Stimulated activated naive CD8-positive, alpha-beta T cell treated with anti-CD3 and anti-CD28 coated beads, Interleukin-15, amount 100 ng/mL, for 72 hours (primary cell): ENCODE results near the gene ARHGAP31.
A peak's percentile ranks its signal among the peaks of the same experiment; 100 is the strongest.
"Not testable (repeated sequence)": the region's sequence is repeated elsewhere in the genome, so short reads cannot be mapped to it uniquely, and the experiment has no call there.

ENCODE experiments used
- ATAC-seq: fragments of 150-1000 bp; cut with Tn5 transposase; 2 replicates; pipeline ENCODE4 v1.10.0; 2021; ENCODE audit warnings: mild to moderate bottlenecking, moderate library complexity
- DNase-seq, 2 donors: peaks; one replicate each; pipeline ENCODE4 v3.0.0; 2021 to 2022
- H3K27ac Mint-ChIP-seq, 2 donors: one replicate each; pipeline ENCODE4 v1.8.0; 2022; ENCODE audit warnings: mild to moderate bottlenecking in 2 of 2, mixed read lengths in 2 of 2, moderate library complexity in 2 of 2
- H3K27me3 Mint-ChIP-seq: one replicate; pipeline ENCODE4 v1.8.0; 2022; ENCODE audit warnings: mixed read lengths
- H3K4me1 Mint-ChIP-seq: one replicate; pipeline ENCODE4 v1.8.0; 2022; ENCODE audit warnings: mild to moderate bottlenecking, mixed read lengths
- H3K4me3 Mint-ChIP-seq, 2 donors: one replicate each; pipeline ENCODE4 v1.8.0; 2022; ENCODE audit warnings: mild to moderate bottlenecking in 2 of 2, mixed read lengths in 2 of 2, moderate library complexity in 1 of 2
- H3K9me3 Mint-ChIP-seq, 2 donors: one replicate each; pipeline ENCODE4 v1.8.0; 2022; ENCODE audit warnings: mixed read lengths in 2 of 2

The ARHGAP31 gene

DNA sequence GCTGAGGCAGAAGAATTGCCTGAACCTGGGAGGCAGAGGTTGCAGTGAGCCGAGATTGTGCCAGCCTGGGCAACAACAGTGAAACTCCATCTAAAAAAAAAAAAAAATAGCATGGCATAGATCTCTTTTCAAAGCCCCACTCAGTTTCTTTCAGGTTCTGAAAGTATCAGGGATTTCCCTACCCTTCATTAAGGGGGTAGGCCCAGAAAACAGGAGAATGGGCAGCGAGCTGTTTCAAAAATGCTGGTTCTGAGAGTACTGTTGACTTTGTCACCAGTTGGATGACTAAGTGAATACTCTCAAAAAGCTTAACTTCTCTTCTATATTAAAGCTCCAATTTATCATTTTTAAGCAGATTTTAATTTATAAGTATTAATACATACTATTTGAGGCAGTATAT, 72.8 kb downstream of the ARHGAP31 start:
- DNase-seq (no peak), ATAC-seq (no peak)
- H3K4me3 Mint-ChIP-seq: no peak overlapping the region
- H3K9me3 Mint-ChIP-seq: no peaks in the 10 kb centered on the region
- H3K27ac Mint-ChIP-seq: no peak overlapping the region
- H3K4me1 Mint-ChIP-seq: no peaks in the 10 kb centered on the region
- no peaks in the 10 kb centered on the region for H3K27me3 Mint-ChIP-seq

DNA sequence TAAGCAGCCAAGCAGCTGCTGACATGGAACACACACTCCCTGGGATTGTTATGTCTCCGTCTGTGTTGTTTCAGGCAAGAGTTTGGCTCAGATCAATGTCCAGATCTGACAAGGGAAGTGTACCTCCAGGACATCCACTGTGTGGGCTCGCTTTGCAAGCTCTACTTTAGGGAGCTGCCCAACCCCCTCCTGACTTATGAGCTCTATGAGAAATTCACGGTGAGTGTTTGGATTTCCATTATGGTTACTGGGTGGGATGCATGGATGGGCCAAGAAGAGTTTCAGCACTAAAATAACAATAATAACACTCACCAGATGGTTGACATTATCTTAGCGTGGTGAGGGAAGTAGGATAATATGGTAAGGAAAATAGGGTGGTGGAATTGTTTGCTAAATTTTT, 74.1 kb downstream of the ARHGAP31 start:
- ATAC-seq (no peak), DNase-seq (no peak)
- Mint-ChIP-seq H3K4me1 (no peaks in the 10 kb centered on the region), H3K27me3 (no peaks in the 10 kb centered on the region), H3K4me3 (no peak overlapping the region), H3K27ac (no peak overlapping the region), H3K9me3 (no peaks in the 10 kb centered on the region)

DNA sequence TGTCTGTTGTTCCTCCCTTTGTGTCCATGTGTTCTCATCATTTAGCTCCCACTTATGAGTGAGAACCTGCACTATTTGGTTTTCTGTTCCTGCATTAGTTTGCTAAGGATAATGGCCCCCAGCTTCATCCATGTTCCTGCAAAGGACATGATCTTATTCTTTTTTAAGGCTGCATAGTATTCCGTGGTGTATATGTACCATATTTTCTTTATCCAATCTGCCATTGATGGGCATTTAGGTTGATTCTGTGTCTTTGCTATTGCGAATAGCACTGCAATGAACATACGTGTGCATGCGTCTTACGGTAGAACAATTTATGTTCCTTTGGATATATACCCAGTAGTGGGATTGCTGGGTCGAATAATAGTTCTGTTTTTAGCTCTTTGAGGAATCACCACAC, 77.6 kb downstream of the ARHGAP31 start:
- not testable (repeated sequence) for DNase-seq, H3K9me3 Mint-ChIP-seq, H3K27ac Mint-ChIP-seq, H3K4me1 Mint-ChIP-seq, H3K4me3 Mint-ChIP-seq, H3K27me3 Mint-ChIP-seq, ATAC-seq

DNA sequence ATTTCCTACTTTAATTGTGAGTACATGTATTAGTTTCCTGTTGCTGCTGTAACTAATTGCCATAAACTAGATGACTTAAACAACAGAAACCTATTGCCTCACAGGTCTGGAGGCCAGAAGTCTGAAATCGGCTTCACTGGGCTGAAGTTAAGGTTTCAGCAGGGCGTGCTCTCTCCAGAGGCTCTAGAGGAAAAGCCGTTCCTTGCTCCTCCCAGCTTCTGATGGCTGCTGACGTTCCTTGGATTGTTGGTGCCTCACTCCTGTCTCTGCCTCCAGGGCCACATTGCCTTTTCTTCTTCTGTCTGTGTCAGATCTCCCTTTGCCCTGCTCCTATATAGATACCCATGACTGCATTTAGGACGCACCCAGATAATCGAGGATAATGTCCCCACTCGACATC, 80.9 kb downstream of the ARHGAP31 start:
- no peak for ATAC-seq
- no peak overlapping the region for H3K27ac Mint-ChIP-seq
- H3K9me3 Mint-ChIP-seq: no peaks in the 10 kb centered on the region
- DNase-seq: no peak
- H3K4me1 Mint-ChIP-seq: no peaks in the 10 kb centered on the region
- no peaks in the 10 kb centered on the region for H3K27me3 Mint-ChIP-seq
- no peak overlapping the region for H3K4me3 Mint-ChIP-seq

DNA sequence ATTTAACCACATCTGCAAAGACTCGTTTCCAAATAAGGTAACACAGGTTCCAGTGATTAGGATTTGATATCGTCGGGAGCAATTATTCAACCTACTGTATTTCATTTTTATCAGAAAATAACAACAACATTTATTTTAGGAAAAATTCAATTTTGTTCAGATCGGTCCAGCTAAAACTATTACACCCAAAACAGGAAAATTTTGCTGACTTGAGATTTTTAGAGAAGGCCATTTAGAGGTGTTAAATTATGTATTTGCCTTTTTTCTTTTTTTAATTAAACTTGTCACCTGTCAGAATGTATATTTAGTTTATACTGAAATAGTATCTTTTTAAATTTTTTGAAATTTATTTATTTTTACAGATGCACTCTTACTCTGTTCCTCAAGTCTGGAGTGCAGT, 81.3 kb downstream of the ARHGAP31 start:
- H3K9me3 Mint-ChIP-seq: no peaks in the 10 kb centered on the region
- H3K27me3 Mint-ChIP-seq: no peaks in the 10 kb centered on the region
- no peak for ATAC-seq
- H3K27ac Mint-ChIP-seq: no peak overlapping the region
- H3K4me3 Mint-ChIP-seq: no peak overlapping the region
- DNase-seq: no peak
- no peaks in the 10 kb centered on the region for H3K4me1 Mint-ChIP-seq

DNA sequence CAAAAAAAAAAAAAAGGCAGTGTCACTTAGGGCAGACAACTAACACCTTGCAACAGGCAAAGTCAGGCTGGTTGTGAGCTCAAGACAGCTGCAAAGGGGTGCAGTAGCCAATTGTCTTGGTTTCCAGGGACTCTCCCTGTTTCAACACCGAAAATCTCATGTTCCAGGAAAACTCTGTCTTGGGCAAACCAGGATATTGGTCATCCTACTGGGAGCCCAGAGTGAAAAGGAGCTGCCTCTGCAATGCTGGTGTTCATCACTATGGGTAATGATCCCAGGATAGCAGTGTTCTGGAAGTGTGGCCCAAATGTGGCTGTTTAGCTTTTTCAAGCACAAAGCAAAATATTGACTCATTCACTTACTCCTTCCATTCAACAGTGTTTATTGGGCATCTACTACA, 82.6 kb downstream of the ARHGAP31 start:
- DNase-seq (no peak), ATAC-seq (no peak)
- no peaks in the 10 kb centered on the region for H3K4me1 Mint-ChIP-seq
- H3K27me3 Mint-ChIP-seq: no peaks in the 10 kb centered on the region
- H3K9me3 Mint-ChIP-seq: no peaks in the 10 kb centered on the region
- no peak overlapping the region for H3K27ac Mint-ChIP-seq
- H3K4me3 Mint-ChIP-seq: no peak overlapping the region

DNA sequence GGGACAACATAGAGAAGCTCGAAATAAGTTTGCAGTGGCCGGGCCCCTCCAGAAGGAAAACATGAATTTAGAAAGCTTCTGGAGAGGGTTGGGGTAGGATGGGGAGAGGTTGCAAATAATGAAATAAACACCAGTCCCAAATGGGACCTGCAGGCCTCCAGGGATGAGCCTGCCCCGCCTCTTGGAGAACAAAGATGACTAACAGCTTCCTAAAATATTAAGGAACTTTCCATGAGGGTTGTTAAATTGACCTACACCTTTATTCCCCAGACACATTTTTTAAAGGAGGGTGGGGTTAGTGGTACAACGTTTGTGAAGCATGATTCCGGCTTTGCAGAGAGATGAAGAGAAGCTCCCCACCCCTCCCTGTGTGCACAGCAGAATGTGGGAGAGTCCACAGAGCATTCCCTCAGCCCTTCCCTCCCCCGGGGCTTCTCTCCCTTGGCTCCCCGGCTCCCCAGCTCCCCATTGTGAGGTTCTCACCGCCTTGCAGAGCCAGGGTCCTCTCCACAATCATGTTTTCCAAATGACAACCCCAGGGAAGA, 84.1 kb downstream of the ARHGAP31 start:
- no peak overlapping the region for H3K4me3 Mint-ChIP-seq
- ATAC-seq: no peak
- no peaks in the 10 kb centered on the region for H3K4me1 Mint-ChIP-seq
- no peak overlapping the region for H3K27ac Mint-ChIP-seq
- H3K9me3 Mint-ChIP-seq: no peaks in the 10 kb centered on the region
- no peak for DNase-seq
- no peaks in the 10 kb centered on the region for H3K27me3 Mint-ChIP-seq

DNA sequence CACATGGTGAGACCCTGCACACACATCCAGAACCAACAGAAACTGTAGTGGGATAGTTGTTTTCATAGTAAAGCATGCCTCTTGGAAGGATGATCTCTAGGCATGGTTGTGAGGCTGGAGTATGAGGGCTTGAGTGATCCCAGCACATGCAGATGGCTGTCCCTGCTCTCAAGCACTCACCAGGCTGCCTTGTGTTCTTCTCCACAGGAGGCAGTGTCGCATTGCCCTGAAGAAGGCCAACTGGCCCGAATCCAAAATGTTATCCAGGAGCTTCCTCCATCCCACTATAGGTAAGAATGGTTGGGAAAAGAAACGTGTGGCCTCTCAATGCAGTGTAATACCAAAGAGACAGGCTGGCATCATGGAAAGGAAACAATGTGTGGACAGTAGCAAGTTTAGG, 86.5 kb downstream of the ARHGAP31 start:
- no peaks in the 10 kb centered on the region for H3K27me3 Mint-ChIP-seq
- no peak overlapping the region for H3K27ac Mint-ChIP-seq
- no peaks in the 10 kb centered on the region for H3K9me3 Mint-ChIP-seq

DNA sequence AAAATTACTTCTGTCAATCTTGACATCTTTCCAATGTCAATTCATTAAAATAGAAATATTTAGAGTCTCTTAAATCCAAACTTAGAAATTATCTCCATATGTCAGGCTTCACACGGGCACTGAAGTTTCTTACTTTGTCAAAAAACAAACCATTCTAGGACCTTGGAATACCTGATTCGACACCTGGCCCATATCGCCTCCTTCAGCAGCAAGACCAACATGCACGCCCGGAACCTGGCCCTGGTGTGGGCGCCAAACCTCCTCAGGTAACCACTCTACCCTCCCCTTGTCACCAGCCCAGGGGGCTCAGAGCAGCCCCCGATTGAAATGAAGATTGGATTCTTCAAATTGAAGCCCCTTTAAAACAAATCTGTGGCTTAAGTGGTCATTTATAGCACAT, 88.0 kb downstream of the ARHGAP31 start:
- Mint-ChIP-seq H3K4me3 (no peak overlapping the region), H3K27me3 (no peaks in the 10 kb centered on the region), H3K9me3 (no peaks in the 10 kb centered on the region), H3K4me1 (no peaks in the 10 kb centered on the region), H3K27ac (no peak overlapping the region)
- ATAC-seq (no peak), DNase-seq (no peak)

More for the DNA sequence above, 86.5 kb downstream of the ARHGAP31 start:
- DNase-seq: no peak
- Mint-ChIP-seq H3K4me1 (no peaks in the 10 kb centered on the region), H3K4me3 (no peak overlapping the region)
- no peak for ATAC-seq

DNA sequence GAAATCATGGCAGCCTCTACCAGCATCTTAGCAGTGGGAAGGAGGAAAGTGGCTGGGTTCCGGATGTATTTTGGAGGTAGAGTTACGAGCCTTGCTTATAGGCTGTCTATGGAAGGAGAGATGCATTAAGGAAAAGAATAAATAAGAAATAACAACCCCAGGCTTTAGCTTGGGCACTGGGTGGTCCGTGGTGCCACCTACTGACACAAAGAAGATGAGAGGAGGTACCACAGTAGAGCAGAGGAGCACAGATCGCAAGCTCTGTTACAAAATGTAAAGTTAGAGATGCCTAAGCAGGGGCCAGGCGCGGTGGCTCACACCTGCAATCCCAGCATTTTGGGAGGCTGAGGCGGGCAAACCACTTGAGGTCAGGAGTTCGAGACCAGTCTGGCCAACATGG, 94.4 kb downstream of the ARHGAP31 start:
- no peak for ATAC-seq
- Mint-ChIP-seq H3K27me3 (no peaks in the 10 kb centered on the region), H3K4me3 (no peak overlapping the region), H3K4me1 (no peaks in the 10 kb centered on the region), H3K27ac (no peak overlapping the region), H3K9me3 (no peaks in the 10 kb centered on the region)
- no peak for DNase-seq

DNA sequence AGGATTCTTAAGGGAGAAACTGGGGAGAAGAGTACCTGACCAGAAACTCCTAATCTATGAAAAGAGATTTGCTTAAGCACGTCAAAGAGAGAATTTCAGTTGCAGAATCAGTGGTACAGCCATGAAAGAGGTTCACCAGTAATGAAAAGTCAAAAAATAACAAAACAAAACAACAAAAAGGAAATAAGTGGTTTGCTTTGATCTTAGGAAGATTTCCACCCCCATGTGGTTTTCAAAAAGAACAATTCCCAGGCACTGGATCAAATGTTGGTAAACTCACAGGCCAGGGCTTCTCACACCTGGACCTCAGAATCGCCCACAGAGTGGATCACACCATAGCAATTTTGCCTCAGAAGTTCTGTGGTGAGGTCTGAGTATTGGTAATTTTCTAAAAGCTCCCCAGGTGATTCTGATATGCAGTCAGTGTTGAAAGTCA, 101.8 kb downstream of the ARHGAP31 start:
- Mint-ChIP-seq H3K27ac (no peak overlapping the region), H3K4me1 (peaks cover 14% of the 10 kb centered on the region), H3K27me3 (no peaks in the 10 kb centered on the region), H3K4me3 (no peak overlapping the region), H3K9me3 (no peaks in the 10 kb centered on the region)
- DNase-seq: peak in 1 of 2 donors; percentile 39
- ATAC-seq: peak; percentile 89

DNA sequence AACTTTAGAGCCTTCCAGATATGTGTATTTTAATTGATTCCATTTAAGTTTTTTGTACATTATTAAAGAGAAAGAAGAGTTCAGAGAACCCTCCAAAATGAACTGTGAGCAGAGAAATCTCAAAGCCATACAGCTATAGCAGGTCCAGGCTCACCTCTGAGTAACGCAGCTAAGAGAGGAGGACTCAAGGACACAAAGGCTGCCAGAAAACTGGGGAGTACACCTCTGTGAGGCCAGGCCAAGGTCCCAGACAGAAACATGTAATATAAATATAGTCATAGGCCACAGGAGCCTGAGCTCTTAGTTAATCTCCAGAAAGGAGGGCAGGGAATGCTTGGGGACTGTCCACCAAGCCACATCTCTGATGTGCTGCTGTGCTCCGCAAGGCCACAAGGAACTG, 102.7 kb downstream of the ARHGAP31 start:
- Mint-ChIP-seq H3K27ac (no peak overlapping the region), H3K9me3 (no peaks in the 10 kb centered on the region), H3K4me3 (no peak overlapping the region), H3K27me3 (no peaks in the 10 kb centered on the region), H3K4me1 (peaks cover 21% of the 10 kb centered on the region)
- DNase-seq (no peak), ATAC-seq (no peak)

DNA sequence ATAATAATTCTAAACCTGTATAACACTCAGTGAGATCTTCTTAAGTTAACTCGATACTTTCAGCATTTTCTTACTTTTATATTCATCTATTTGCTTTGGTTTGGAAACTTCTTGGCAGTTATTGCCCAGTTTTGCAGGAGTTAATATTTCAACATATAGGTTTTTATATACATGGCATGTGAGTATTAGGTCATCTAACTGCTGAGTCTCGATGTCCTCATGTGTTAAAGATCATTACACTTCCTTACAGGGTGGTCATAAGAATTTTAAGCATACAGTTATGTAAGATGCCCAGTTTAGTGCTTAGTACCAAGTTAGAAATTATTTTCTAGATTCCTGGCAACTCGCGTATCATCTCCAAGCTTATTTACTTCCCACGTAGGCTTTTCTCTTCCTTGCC, 106.3 kb downstream of the ARHGAP31 start:
- Mint-ChIP-seq H3K9me3 (no peaks in the 10 kb centered on the region), H3K4me1 (peaks cover 18% of the 10 kb centered on the region), H3K4me3 (no peak overlapping the region), H3K27ac (peak overlapping the region in 1 of 2 donors; percentile 21), H3K27me3 (no peaks in the 10 kb centered on the region)
- DNase-seq: no peak
- no peak for ATAC-seq

DNA sequence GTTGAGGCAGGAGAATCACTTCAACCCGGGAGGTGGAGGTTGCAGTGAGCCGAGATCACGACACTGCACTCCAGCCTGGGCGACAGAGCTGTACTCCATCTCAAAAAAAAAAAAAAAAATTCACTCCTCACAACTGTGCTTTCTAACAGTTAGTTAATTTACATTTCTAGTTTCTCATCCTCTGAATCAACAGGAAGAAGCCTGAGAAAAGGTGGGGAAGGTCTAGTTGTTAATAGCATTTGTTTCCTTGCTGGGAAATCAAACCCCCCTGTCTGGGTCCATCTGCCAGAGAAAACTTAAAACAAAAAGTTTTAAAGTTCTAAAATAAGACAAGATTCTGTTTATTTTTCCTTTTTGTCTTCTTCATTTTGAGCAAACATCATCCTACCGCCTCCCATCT, 106.9 kb downstream of the ARHGAP31 start:
- H3K9me3 Mint-ChIP-seq: no peaks in the 10 kb centered on the region
- H3K4me3 Mint-ChIP-seq: peak overlapping the region in 1 of 2 donors; percentile 17

DNA sequence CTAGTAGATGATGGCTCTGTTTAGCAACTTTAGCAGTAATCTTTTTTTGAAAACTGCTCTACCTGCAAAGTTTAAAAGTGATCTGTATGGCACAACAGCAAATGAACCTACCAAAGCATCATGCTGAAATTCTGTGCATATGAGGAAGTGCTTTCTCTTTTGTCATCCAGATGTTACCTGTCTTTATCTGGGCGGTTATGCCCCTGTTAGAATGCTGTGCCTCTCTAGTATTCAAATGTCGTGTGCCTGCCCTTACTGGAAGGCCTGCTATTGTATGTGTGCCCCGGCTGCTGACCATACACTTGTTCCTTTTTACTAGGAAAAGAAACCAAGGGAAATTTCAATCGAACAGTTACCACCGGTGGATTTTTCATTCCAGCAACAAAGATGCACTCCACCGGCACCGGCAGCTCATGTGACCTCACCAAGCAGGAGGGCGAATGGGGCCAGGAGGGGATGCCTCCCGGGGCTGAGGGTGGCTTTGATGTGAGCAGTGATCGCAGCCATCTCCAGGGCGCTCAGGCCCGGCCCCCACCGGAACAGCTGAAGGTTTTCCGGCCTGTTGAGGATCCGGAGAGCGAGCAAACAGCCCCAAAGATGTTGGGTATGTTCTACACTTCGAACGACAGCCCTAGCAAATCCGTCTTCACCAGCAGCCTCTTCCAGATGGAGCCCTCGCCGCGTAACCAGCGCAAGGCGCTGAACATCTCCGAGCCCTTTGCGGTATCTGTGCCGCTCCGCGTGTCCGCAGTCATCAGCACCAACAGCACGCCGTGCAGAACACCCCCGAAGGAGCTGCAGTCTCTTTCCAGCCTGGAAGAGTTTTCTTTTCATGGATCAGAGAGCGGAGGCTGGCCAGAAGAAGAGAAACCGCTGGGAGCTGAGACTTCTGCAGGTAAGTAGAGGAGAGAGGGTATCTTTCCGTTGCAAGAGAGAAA, 107.6 kb downstream of the ARHGAP31 start:
- H3K4me3 Mint-ChIP-seq: peak overlapping the region in 1 of 2 donors; percentile 17
- peak overlapping the region in 1 of 2 donors; percentile 75 for H3K27ac Mint-ChIP-seq
- H3K9me3 Mint-ChIP-seq: no peaks in the 10 kb centered on the region

More for the DNA sequence above, 106.9 kb downstream of the ARHGAP31 start:
- peaks cover 12% of the 10 kb centered on the region for H3K4me1 Mint-ChIP-seq
- no peaks in the 10 kb centered on the region for H3K27me3 Mint-ChIP-seq
- DNase-seq (no peak), ATAC-seq (peak; percentile 36)
- peak overlapping the region in 1 of 2 donors; percentile 75 for H3K27ac Mint-ChIP-seq

DNA sequence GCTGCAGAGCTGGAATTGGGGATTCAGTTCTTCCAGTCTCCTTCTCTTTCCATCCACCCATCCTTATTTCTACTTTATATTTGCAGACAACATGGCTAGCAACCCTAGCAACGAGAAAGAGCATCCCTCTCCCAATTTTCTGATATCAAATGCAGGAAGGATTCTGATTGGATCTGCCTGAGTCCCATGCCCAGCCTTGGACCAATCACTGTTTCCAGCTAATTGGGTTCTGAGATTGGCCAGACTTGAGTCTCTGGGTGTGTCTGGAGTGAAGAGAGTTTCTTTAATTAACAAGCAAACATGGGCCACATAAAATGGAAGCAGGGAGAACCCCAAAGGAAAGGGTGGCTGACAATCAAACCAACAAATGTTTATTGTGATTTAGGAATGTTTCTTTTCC, 108.6 kb downstream of the ARHGAP31 start:
- H3K4me3 Mint-ChIP-seq: no peak overlapping the region
- ATAC-seq: no peak
- no peaks in the 10 kb centered on the region for H3K9me3 Mint-ChIP-seq
- no peaks in the 10 kb centered on the region for H3K27me3 Mint-ChIP-seq
- no peak for DNase-seq
- H3K4me1 Mint-ChIP-seq: peaks cover 11% of the 10 kb centered on the region
- no peak overlapping the region for H3K27ac Mint-ChIP-seq

More for the DNA sequence above, 107.6 kb downstream of the ARHGAP31 start:
- no peaks in the 10 kb centered on the region for H3K27me3 Mint-ChIP-seq
- no peak for DNase-seq
- ATAC-seq: no peak
- peaks cover 11% of the 10 kb centered on the region for H3K4me1 Mint-ChIP-seq
